HepG2 (cell line): ENCODE measurements around the gene ATP1A2. TPM values are rescaled to one million over a fixed set of nuclear protein-coding genes. Genes with fewer than 3 reads are reported as not detected.
A peak's percentile ranks its signal among the peaks of the same experiment; 100 is the strongest.

Source experiments
- FOXJ3 ChIP-seq: sonication (generic); formaldehyde crosslinking; IDR thresholded peaks from 2 replicates; pipeline ENCODE4 v1.4.0; 2020; ENCODE audit warnings: missing genetic modification reagents, mild to moderate bottlenecking, borderline replicate concordance
- MAFF ChIP-seq: IDR thresholded peaks from 2 replicates; pipeline ENCODE4 v1.6.1; 2011; ENCODE audit warnings: low read depth, low read length, improper control_type of control experiment
- MEIS2 ChIP-seq: sonication (generic); formaldehyde crosslinking; IDR thresholded peaks from 2 replicates; pipeline ENCODE4 v1.9.0; 2021; ENCODE audit warnings: mild to moderate bottlenecking, missing genetic modification reagents
- MIER3 ChIP-seq: IDR thresholded peaks from 2 replicates; pipeline ENCODE4 v1.6.1; 2016; ENCODE audit warnings: missing compliant biosample characterization, borderline replicate concordance
- NONO ChIP-seq, 2 experiments: fragments of 450-650 bp in 1 of 2; sonication (generic) in 1 of 2; formaldehyde crosslinking in 1 of 2; IDR thresholded peaks in 1 of 2; conservative IDR thresholded peaks in 1 of 2; 2 replicates each; pipeline versions ENCODE4 v1.6.1 to v1.8.0; 2017 to 2022; ENCODE audit warnings: mild to moderate bottlenecking in 1 of 2, missing genetic modification reagents in 1 of 2, moderate library complexity in 1 of 2
- SAFB2 ChIP-seq: sonication (generic); formaldehyde crosslinking; IDR thresholded peaks from 2 replicates; pipeline ENCODE4 v1.5.1; 2020; ENCODE audit warnings: missing genetic modification reagents, low read depth, mild to moderate bottlenecking, borderline replicate concordance
- SAP130 ChIP-seq: IDR thresholded peaks from 2 replicates; pipeline ENCODE4 v1.6.1; 2016; ENCODE audit warnings: low read depth
- SMARCE1 ChIP-seq: fragments of 450-650 bp; IDR thresholded peaks from 2 replicates; pipeline ENCODE4 v1.6.1; 2017; ENCODE audit warnings: borderline replicate concordance
- TOPORS ChIP-seq: sonication (generic); formaldehyde crosslinking; IDR thresholded peaks from 2 replicates; pipeline ENCODE4 v1.8.0; 2023; ENCODE audit warnings: mild to moderate bottlenecking, missing genetic modification reagents
- ZNF557 ChIP-seq: sonication (generic); formaldehyde crosslinking; IDR thresholded peaks from 2 replicates; pipeline ENCODE4 v1.4.0; 2020; ENCODE audit warnings: missing genetic modification reagents
- ZNF605 ChIP-seq: sonication (generic); formaldehyde crosslinking; IDR thresholded peaks from 2 replicates; pipeline ENCODE4 v1.8.0; 2022; ENCODE audit warnings: mild to moderate bottlenecking, missing genetic modification reagents
- polyA plus RNA-seq, 8 experiments: library from polyadenylated mRNA; depleted of rRNA in 3 of 8; stranded (reverse) in 7 of 8; unstranded in 1 of 8; fragments of >200 nt; fragmentation: Illumina TruSeq in 4 of 8; extraction: Trizol in 4 of 8; gene quantifications; 2 replicates each; pipeline versions ENCODE4 v1.2.1 to v1.2.3, GENCODE V29; 2011 to 2016; ENCODE audit warnings: low read depth in 4 of 8, missing spikeins in 1 of 8, mixed read lengths in 1 of 8; ENCODE audit not compliant: insufficient read depth in 1 of 8
- total RNA-seq, 5 experiments: library from RNA; depleted of rRNA; stranded (reverse); fragments of >200 nt; fragmentation: Illumina TruSeq; extraction: Trizol; gene quantifications; 2 replicates each; pipeline ENCODE4 v1.2.3, GENCODE V29; 2016; ENCODE audit warnings: low read depth in 1 of 5
- TF ChIP-seq, protein P1 (sequence below): sonication (generic); formaldehyde crosslinking; IDR thresholded peaks from 2 replicates; pipeline ENCODE4 v1.9.0; 2022; ENCODE audit warnings: low read depth, missing genetic modification reagents
- TF ChIP-seq, protein P2 (sequence below): sonication (generic); formaldehyde crosslinking; IDR thresholded peaks from 2 replicates; pipeline ENCODE4 v1.5.1; 2020; ENCODE audit warnings: mild to moderate bottlenecking, missing genetic modification reagents, borderline replicate concordance
- TF ChIP-seq, protein P3 (sequence below): sonication (generic); formaldehyde crosslinking; conservative IDR thresholded peaks from 2 replicates; pipeline ENCODE4 v1.4.0; 2020; ENCODE audit warnings: missing genetic modification reagents
- TF ChIP-seq, protein P4 (sequence below): sonication (generic); IDR thresholded peaks from 2 replicates; pipeline ENCODE4 v1.6.1; 2016; ENCODE audit warnings: low read depth, borderline replicate concordance

The ATP1A2 gene
- total and polyA plus RNA-seq, 2 of the 13 experiments (the other 11 are each of a cell fraction or from before 2014, with no cell fraction given): 0.16 TPM; not detected in 1

DNA sequence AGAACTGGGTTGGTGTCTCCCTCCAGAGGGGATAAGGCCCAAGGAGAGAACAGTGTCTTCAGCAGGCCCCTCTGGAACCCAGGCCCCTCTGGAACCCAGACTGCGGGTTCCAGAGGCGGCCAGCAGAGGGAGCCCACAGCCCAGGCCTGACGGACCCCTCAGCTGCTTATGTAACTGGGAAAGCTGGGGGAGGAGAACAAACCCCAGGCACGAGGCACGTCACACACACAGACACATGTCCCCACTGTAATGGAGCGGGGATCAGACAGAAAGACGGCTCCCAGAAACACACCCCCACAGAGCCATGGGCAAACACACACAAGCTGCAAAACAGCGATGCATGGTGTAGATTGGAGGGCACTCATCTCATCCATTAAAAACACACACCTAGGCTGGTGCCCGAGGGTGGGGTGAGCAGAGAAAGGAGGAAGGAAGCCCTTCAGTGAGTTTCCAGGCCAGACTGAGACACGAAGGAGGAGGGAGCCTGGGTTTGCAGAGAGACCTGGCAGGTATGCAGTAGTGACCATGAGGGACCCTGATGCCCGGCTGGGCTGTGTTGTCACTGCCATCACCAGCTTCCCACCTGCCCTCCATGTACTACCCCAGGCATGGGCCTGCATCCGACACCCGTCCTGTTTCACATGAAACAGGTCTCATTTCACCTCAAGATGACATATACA is 14.4 kb upstream of the ATP1A2 start (continued):
- TF ChIP-seq, protein P1, sequence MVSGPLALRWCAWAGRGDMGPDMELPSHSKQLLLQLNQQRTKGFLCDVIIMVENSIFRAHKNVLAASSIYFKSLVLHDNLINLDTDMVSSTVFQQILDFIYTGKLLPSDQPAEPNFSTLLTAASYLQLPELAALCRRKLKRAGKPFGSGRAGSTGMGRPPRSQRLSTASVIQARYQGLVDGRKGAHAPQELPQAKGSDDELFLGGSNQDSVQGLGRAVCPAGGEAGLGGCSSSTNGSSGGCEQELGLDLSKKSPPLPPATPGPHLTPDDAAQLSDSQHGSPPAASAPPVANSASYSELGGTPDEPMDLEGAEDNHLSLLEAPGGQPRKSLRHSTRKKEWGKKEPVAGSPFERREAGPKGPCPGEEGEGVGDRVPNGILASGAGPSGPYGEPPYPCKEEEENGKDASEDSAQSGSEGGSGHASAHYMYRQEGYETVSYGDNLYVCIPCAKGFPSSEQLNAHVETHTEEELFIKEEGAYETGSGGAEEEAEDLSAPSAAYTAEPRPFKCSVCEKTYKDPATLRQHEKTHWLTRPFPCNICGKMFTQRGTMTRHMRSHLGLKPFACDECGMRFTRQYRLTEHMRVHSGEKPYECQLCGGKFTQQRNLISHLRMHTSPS: no peak
- TF ChIP-seq TOPORS (CRISPR knock-in tag) (no peak), SAP130 (CRISPR knock-in tag) (peak; percentile 80), SAFB2 (no peak), SMARCE1 (no peak), MIER3 (0 out of 2 replicates have a peak, but pooled peaks have one; percentile 25), MEIS2 (CRISPR knock-in tag) (peak; percentile 33; the same call in 1 of the 2 replicates), MAFF (no peak), NONO (IDR thresholded peaks at IDR 0.05) (no peak), NONO (CRISPR knock-in tag; conservative IDR thresholded peaks at IDR 0.05) (0 out of 2 replicates have a peak, but pooled peaks have one; percentile 39), FOXJ3 (CRISPR knock-in tag) (peak; percentile 57; the same call in 1 of the 2 replicates), ZNF557 (CRISPR knock-in tag) (0 out of 2 replicates have a peak, but pooled peaks have one; percentile 65), ZNF605 (peak; percentile 87)
- TF ChIP-seq, protein P2, sequence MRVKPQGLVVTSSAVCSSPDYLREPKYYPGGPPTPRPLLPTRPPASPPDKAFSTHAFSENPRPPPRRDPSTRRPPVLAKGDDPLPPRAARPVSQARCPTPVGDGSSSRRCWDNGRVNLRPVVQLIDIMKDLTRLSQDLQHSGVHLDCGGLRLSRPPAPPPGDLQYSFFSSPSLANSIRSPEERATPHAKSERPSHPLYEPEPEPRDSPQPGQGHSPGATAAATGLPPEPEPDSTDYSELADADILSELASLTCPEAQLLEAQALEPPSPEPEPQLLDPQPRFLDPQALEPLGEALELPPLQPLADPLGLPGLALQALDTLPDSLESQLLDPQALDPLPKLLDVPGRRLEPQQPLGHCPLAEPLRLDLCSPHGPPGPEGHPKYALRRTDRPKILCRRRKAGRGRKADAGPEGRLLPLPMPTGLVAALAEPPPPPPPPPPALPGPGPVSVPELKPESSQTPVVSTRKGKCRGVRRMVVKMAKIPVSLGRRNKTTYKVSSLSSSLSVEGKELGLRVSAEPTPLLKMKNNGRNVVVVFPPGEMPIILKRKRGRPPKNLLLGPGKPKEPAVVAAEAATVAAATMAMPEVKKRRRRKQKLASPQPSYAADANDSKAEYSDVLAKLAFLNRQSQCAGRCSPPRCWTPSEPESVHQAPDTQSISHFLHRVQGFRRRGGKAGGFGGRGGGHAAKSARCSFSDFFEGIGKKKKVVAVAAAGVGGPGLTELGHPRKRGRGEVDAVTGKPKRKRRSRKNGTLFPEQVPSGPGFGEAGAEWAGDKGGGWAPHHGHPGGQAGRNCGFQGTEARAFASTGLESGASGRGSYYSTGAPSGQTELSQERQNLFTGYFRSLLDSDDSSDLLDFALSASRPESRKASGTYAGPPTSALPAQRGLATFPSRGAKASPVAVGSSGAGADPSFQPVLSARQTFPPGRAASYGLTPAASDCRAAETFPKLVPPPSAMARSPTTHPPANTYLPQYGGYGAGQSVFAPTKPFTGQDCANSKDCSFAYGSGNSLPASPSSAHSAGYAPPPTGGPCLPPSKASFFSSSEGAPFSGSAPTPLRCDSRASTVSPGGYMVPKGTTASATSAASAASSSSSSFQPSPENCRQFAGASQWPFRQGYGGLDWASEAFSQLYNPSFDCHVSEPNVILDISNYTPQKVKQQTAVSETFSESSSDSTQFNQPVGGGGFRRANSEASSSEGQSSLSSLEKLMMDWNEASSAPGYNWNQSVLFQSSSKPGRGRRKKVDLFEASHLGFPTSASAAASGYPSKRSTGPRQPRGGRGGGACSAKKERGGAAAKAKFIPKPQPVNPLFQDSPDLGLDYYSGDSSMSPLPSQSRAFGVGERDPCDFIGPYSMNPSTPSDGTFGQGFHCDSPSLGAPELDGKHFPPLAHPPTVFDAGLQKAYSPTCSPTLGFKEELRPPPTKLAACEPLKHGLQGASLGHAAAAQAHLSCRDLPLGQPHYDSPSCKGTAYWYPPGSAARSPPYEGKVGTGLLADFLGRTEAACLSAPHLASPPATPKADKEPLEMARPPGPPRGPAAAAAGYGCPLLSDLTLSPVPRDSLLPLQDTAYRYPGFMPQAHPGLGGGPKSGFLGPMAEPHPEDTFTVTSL (CRISPR knock-in tag): no peak
- TF ChIP-seq, protein P3, sequence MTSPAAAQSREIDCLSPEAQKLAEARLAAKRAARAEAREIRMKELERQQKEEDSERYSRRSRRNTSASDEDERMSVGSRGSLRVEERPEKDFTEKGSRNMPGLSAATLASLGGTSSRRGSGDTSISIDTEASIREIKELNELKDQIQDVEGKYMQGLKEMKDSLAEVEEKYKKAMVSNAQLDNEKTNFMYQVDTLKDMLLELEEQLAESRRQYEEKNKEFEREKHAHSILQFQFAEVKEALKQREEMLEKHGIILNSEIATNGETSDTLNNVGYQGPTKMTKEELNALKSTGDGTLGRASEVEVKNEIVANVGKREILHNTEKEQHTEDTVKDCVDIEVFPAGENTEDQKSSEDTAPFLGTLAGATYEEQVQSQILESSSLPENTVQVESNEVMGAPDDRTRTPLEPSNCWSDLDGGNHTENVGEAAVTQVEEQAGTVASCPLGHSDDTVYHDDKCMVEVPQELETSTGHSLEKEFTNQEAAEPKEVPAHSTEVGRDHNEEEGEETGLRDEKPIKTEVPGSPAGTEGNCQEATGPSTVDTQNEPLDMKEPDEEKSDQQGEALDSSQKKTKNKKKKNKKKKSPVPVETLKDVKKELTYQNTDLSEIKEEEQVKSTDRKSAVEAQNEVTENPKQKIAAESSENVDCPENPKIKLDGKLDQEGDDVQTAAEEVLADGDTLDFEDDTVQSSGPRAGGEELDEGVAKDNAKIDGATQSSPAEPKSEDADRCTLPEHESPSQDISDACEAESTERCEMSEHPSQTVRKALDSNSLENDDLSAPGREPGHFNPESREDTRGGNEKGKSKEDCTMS (CRISPR knock-in tag): no peak
- TF ChIP-seq, protein P4, sequence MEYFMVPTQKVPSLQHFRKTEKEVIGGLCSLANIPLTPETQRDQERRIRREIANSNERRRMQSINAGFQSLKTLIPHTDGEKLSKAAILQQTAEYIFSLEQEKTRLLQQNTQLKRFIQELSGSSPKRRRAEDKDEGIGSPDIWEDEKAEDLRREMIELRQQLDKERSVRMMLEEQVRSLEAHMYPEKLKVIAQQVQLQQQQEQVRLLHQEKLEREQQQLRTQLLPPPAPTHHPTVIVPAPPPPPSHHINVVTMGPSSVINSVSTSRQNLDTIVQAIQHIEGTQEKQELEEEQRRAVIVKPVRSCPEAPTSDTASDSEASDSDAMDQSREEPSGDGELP: peak; percentile 58; the same call in 1 of the 2 replicates
